Measurements from ENCODE around the gene ALDH1L1.
A peak's percentile ranks its signal among the peaks of the same experiment; 100 is the strongest.
"Not testable (repeated sequence)": the region's sequence is repeated elsewhere in the genome, so short reads cannot be mapped to it uniquely, and the experiment has no call there.

The ALDH1L1 gene

GRCh38 chr3:126104028-126104635 lies 76.3 kb downstream of the ALDH1L1 start:
- DNase-seq, result no peak

GRCh38 chr3:126103121-126104027 lies 77.0 kb downstream of the ALDH1L1 start:
- DNase-seq, result no peak

DNA sequence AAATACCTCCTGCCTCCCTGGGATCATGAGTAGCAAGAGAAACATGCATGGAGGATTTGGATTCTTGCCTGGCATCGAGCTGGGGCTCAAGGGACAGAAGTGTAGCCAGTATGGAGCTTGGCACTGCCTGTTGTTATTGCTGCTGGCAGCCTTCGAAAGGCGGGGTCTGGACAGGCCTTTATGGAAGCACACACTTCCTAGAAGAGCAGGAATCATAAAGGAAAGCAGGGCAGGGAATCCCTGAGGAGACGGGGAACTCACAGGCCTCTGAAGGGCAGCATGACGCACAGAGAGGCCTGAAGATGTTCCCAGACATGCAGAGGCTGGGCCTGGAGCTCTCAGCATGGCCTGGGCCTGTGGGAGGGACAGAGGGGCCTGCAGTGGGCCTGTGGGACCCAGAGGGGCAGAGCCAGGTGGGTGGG lies 77.8 kb downstream of the ALDH1L1 start:
- no peak for DNase-seq

DNA sequence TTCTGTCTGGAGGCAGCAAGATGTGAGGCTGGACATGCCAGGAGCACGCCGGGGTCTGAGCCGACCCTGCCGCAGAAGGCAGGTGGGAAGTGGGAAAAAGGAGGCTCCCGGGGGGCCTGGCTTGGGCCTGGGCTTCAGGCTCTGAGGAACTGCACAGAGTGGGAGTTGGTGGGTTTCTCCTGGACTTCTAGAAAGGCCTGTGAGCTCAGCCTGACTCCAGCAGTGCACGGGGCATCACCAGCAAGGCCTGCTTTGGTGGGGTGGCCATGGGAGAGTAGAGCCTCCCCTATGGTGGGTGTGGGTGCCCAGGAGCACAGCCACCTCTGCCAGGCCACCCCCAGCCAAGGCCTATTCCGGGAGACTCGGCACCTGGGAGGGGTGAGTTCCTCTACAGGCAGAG lies 78.4 kb downstream of the ALDH1L1 start:
- DNase-seq, result no peak

GRCh38 chr3:126101521-126101982 lies 78.8 kb downstream of the ALDH1L1 start:
- no peak for DNase-seq

- no peak for DNase-seq
Observed at GRCh38 chr3:126100634-126101301, 79.6 kb downstream of the ALDH1L1 start.

- DNase-seq, result no peak
Observed at GRCh38 chr3:126100269-126100633, 80.1 kb downstream of the ALDH1L1 start.

GRCh38 chr3:126098391-126098858 lies 82.0 kb downstream of the ALDH1L1 start:
- no peak for DNase-seq

GRCh38 chr3:126097801-126098200 lies 82.6 kb downstream of the ALDH1L1 start:
- no peak for DNase-seq

DNA sequence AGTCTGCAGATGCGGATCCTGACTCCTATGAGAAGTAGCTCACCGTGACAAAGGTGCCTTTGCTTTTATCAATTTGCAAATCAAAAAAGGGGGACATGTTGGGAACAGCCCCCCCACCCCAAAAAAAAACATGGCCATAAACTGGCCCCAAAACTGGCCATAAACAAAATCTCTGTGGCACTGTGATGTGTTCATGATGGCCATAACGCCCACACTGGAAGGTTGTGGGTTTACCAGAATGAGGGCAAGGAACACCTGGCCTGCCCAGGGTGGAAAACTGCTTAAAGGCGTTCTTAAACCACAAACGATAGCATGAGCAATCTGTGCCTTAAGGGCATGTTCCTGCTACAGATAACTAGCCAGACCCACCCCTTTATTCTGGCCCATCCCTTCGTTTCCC lies 84.1 kb downstream of the ALDH1L1 start:
- not testable (repeated sequence) for DNase-seq

GRCh38 chr3:126092128-126092527 lies 88.3 kb downstream of the ALDH1L1 start:
- DNase-seq, result not testable (repeated sequence)

- DNase-seq, result no peak
Observed at GRCh38 chr3:126087552-126088175, 92.7 kb downstream of the ALDH1L1 start.

DNA sequence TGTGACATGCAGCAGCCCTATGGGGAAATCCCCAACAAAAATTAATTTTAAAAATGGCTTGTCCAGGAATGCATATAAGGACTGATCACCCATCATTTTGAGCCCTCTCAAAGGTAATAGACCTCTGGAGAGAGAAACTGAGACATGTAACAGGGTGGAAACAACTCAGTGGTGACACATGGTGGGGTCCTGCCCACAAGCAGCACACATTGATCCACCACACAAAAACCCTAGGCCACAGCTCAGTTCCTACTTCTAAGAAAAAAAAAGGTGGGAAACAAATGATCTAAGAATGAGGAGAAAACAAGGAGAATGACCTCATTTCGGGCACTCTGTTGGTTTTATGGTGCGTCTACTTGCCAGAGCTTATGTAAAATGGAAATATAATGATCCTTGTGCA lies 94.5 kb downstream of the ALDH1L1 start:
- DNase-seq, result no peak

- no peak for DNase-seq
Observed at GRCh38 chr3:126085276-126085675, 95.1 kb downstream of the ALDH1L1 start.

DNA sequence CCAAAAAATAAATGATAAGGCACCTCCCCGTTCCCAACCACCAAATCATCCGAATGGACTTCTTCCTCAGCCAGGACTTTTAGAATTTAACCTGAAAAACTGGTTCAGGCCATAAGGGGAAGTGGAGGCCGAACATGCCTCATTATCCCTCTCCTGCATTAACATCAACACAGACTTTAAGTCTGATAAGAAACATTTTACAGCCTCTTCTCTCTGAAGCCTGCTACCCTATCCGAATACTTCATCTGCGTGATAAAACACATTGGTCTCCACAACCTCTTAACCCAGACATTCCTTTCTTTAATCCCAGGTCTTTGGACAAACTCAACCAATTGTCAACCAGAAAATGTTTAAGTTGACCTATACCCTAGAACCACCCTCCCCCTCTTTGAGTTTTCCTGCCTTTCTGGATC lies 95.6 kb downstream of the ALDH1L1 start:
- DNase-seq, result no peak

DNA sequence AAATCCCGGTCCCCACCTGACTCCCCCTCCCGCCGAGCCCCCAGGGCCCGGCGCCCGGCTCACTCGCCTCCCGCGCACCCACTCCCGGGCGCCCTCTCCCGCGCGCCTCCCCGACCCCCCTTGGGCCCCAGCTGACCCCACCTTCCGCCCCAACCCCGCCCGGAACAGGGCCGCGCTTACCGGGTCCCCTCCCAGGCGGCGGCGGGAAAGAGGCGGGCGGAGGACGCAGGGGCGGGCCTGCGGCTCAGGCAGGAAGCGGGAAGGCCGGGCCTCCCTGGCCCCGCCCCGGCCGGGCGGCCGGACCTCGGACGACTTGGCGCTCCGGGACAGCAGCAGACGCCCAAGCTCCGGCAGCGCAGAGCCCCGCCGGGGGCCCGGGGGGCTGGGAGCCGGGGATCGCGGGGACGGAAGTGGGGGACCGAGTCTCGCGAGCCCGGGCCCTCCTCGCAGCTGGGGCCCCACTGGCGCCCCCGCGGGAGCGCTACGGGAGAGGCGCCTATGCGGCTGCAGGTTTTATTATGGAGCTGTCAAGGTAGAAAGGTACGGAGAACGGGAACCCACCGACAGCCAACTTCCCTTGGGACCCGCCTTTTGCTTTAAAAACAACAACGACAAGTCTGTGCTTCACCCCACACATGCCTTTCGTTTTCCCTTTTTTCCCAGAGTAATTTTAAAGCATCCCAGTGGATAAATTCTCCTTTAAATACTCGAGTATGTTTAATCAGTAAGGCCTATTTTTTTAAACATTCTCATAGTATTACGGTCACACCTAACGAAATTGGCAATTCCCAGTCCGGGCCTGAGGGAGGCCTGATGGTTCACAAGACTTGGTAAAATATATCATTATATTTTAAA lies 96.2 kb downstream of the ALDH1L1 start, which contains the start of gene SLC41A3:
TSS of gene SLC41A3 (minus strand) at position 212 of the 855 bp plus-strand sequence. CDS start 15,905 bp downstream, outside the sequence.
- DNase-seq, result peak; percentile 47 to 80 (median 70)

DNA sequence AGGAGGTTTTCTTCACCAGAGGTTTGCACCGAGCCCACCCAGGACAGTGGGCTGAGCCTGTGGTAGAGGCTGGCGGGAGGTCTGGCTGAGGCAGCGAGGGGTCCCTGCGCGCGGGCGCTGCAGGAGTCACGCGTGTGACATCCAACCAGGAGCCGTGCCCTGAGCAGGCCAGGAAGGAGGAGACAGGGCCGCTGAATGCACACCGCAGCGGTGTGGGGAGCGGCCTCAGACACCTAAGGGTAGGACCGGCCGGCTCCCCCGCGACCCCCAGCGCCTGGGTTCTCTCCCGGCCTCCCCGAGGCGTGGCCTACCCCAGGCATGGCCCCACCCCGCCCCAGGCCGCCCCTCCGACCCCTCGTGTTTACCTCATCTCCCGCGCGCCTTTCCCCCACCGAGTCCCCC lies 96.9 kb downstream of the ALDH1L1 start:
- peak in 1 of 4 experiments; percentile 41 for DNase-seq

GRCh38 chr3:126083138-126083445 lies 97.3 kb downstream of the ALDH1L1 start:
- no peak for DNase-seq

DNA sequence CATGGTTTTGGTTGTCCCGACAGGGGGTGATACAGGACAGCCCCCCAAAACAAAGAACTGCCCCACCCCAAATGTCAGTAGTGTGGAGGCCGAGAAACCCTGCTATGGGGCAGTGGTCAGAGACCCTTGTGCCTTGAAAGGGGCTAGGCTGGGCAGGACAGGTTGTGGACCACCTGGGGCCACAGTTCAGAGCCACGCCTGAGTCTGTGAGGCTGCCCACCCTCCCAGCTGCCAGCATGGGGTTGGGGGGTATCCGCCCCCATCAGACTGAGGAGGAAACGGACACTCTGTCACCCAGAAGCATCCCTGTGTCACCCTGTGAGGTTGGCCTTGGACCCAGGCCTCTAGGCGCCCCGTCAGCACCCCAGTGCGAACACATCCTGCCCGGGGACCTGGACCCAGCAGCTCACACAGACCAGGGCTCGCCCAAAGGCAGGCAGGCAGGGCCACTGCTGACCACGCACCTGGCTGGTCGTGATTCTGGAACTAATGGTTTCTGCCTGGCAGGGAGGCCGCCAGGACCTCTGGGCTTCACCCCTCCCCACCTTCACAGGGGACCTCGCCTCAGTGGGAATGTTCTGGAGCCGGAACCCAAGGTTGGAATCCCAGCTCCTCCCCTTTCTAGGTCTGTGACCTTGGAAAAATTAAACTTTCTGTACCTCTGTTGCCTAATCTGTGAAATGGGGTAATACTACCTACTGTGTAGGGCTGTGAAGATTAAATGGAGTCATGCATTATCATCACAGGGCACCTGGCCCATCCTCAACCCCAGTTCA lies 97.8 kb downstream of the ALDH1L1 start:
- no peak for DNase-seq

DNA sequence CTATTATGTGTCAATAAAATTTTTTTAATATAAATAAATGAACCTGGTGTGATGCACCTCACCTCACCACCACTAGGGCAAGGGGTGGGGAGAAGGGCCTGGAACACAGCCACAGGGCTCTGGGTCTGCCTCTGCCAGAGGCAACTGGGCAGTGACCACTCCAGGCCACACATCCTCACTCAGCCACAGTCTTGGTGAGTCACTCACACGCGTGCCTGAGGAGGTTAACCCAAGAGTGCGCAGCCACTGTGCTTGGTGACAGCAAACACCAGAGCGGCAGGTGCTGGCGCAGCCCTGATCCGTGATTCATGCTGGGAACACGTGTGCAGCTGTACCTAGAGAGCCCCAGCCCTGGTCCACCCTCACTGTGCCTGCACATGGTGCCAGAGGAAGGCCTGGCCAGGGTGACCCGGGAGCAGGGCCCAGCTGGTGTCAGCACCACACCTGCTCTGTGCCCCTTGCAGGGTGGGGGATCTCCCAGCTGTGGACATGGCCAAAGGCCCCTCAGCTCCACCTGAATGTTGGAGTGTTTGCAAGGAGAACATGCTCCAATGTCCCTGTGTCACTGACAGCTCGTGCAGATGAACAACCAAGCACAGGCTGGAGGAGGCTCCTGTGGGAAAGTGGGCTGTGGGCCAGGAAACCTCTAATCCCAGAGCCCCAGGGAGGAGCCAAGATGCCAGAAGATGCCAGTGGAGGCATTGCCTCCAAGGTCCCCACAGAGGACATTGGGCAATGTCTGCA lies 98.6 kb downstream of the ALDH1L1 start:
- DNase-seq, result no peak

Measured in activated naive CD4-positive, alpha-beta T cell (primary cell).